ENCODE results near the gene GORASP1. TPM values are rescaled to one million over a fixed set of nuclear protein-coding genes. Genes with fewer than 3 reads are reported as not detected.

GORASP1 gene
- polyA plus RNA-seq, 2 donors: 30.9 to 32.0 TPM

GRCh38 chr3:39098473-39099000, 8.9 kb downstream of the GORASP1 start:
- 90 to 91% methylated on average over 8 of the region's 8 CpGs for WGBS, 2 donors
- Histone ChIP-seq H3K4me3 (ENCODE audit: low read depth in 1 of 2, low read length in 2 of 2) (no peak overlapping the region), H3K27me3 (ENCODE audit: control insufficient read depth in 1 of 2, insufficient read depth in 2 of 2, low read length in 2 of 2) (no peaks in the 10 kb centered on the region)

GRCh38 chr3:39097716-39098472, 9.5 kb downstream of the GORASP1 start:
- H3K4me3 ChIP-seq (ENCODE audit: low read depth in 1 of 2, low read length in 2 of 2): no peak overlapping the region
- H3K27ac ChIP-seq (ENCODE audit: low read depth in 2 of 2, low read length in 1 of 2): no peak overlapping the region
- H3K27me3 ChIP-seq (ENCODE audit: control insufficient read depth in 1 of 2, insufficient read depth in 2 of 2, low read length in 2 of 2): no peaks in the 10 kb centered on the region
- H3K4me1 ChIP-seq (ENCODE audit: control insufficient read depth in 2 of 2, insufficient read depth in 2 of 2, low read length in 1 of 2): peaks cover 0 to under 1% of the 10 kb centered on the region in 2 donors
- 86 to 88% methylated on average over 8 of the region's 8 CpGs for WGBS, 2 donors
- H3K36me3 ChIP-seq (ENCODE audit: control insufficient read depth in 2 of 2, insufficient read depth in 2 of 2, low read length in 1 of 2): peaks cover 23 to 50% of the 10 kb centered on the region in 2 donors
- no peaks in the 10 kb centered on the region for H3K9me3 ChIP-seq (ENCODE audit: control insufficient read depth in 2 of 2, insufficient read depth in 1 of 2, low read depth in 1 of 2, low read length in 1 of 2)

More at GRCh38 chr3:39098473-39099000, 8.9 kb downstream of the GORASP1 start:
- Histone ChIP-seq H3K4me1 (ENCODE audit: control insufficient read depth in 2 of 2, insufficient read depth in 2 of 2, low read length in 1 of 2) (peaks cover 0 to 4% of the 10 kb centered on the region in 2 donors), H3K27ac (ENCODE audit: low read depth in 2 of 2, low read length in 1 of 2) (no peak overlapping the region), H3K36me3 (ENCODE audit: control insufficient read depth in 2 of 2, insufficient read depth in 2 of 2, low read length in 1 of 2) (peaks cover 23 to 46% of the 10 kb centered on the region in 2 donors), H3K9me3 (ENCODE audit: control insufficient read depth in 2 of 2, insufficient read depth in 1 of 2, low read depth in 1 of 2, low read length in 1 of 2) (no peaks in the 10 kb centered on the region)

GRCh38 chr3:39096775-39097174, 10.7 kb downstream of the GORASP1 start:
- Histone ChIP-seq H3K27me3 (ENCODE audit: control insufficient read depth in 1 of 2, insufficient read depth in 2 of 2, low read length in 2 of 2) (no peaks in the 10 kb centered on the region), H3K4me1 (ENCODE audit: control insufficient read depth in 2 of 2, insufficient read depth in 2 of 2, low read length in 1 of 2) (no peaks in the 10 kb centered on the region), H3K36me3 (ENCODE audit: control insufficient read depth in 2 of 2, insufficient read depth in 2 of 2, low read length in 1 of 2) (peaks cover 23 to 51% of the 10 kb centered on the region in 2 donors), H3K27ac (ENCODE audit: low read depth in 2 of 2, low read length in 1 of 2) (no peak overlapping the region), H3K4me3 (ENCODE audit: low read depth in 1 of 2, low read length in 2 of 2) (no peak overlapping the region), H3K9me3 (ENCODE audit: control insufficient read depth in 2 of 2, insufficient read depth in 1 of 2, low read depth in 1 of 2, low read length in 1 of 2) (no peaks in the 10 kb centered on the region)
- WGBS, 2 donors: 37 to 47% methylated on average over 3 of the region's 3 CpGs

GRCh38 chr3:39095778-39096177, 11.6 kb downstream of the GORASP1 start:
- no peak overlapping the region for H3K4me3 ChIP-seq (ENCODE audit: low read depth in 1 of 2, low read length in 2 of 2)
- WGBS, 2 donors: 71 to 75% methylated on average over 3 of the region's 3 CpGs
- no peaks in the 10 kb centered on the region for H3K4me1 ChIP-seq (ENCODE audit: control insufficient read depth in 2 of 2, insufficient read depth in 2 of 2, low read length in 1 of 2)
- H3K9me3 ChIP-seq (ENCODE audit: control insufficient read depth in 2 of 2, insufficient read depth in 1 of 2, low read depth in 1 of 2, low read length in 1 of 2): no peaks in the 10 kb centered on the region
- H3K36me3 ChIP-seq (ENCODE audit: control insufficient read depth in 2 of 2, insufficient read depth in 2 of 2, low read length in 1 of 2): peaks cover 23 to 51% of the 10 kb centered on the region in 2 donors
- H3K27ac ChIP-seq (ENCODE audit: low read depth in 2 of 2, low read length in 1 of 2): no peak overlapping the region
- H3K27me3 ChIP-seq (ENCODE audit: control insufficient read depth in 1 of 2, insufficient read depth in 2 of 2, low read length in 2 of 2): no peaks in the 10 kb centered on the region

- 85% methylated on average over 7 of the region's 7 CpGs for WGBS, 2 donors
- H3K27me3 ChIP-seq (ENCODE audit: control insufficient read depth in 1 of 2, insufficient read depth in 2 of 2, low read length in 2 of 2): no peaks in the 10 kb centered on the region
- no peaks in the 10 kb centered on the region for H3K9me3 ChIP-seq (ENCODE audit: control insufficient read depth in 2 of 2, insufficient read depth in 1 of 2, low read depth in 1 of 2, low read length in 1 of 2)
- H3K27ac ChIP-seq (ENCODE audit: low read depth in 2 of 2, low read length in 1 of 2): no peak overlapping the region
- peaks cover 23 to 49% of the 10 kb centered on the region in 2 donors for H3K36me3 ChIP-seq (ENCODE audit: control insufficient read depth in 2 of 2, insufficient read depth in 2 of 2, low read length in 1 of 2)
- H3K4me1 ChIP-seq (ENCODE audit: control insufficient read depth in 2 of 2, insufficient read depth in 2 of 2, low read length in 1 of 2): no peaks in the 10 kb centered on the region
- H3K4me3 ChIP-seq (ENCODE audit: low read depth in 1 of 2, low read length in 2 of 2): no peak overlapping the region
Measured at GRCh38 chr3:39094851-39095677, 12.4 kb downstream of the GORASP1 start.

- whole genome bisulfite sequencing, 2 donors: 84 to 89% methylated on average over 2 of the region's 2 CpGs
- Histone ChIP-seq H3K27me3 (ENCODE audit: control insufficient read depth in 1 of 2, insufficient read depth in 2 of 2, low read length in 2 of 2) (no peaks in the 10 kb centered on the region), H3K36me3 (ENCODE audit: control insufficient read depth in 2 of 2, insufficient read depth in 2 of 2, low read length in 1 of 2) (peaks cover 7 to 25% of the 10 kb centered on the region in 2 donors), H3K4me3 (ENCODE audit: low read depth in 1 of 2, low read length in 2 of 2) (no peak overlapping the region), H3K27ac (ENCODE audit: low read depth in 2 of 2, low read length in 1 of 2) (no peak overlapping the region), H3K4me1 (ENCODE audit: control insufficient read depth in 2 of 2, insufficient read depth in 2 of 2, low read length in 1 of 2) (no peaks in the 10 kb centered on the region), H3K9me3 (ENCODE audit: control insufficient read depth in 2 of 2, insufficient read depth in 1 of 2, low read depth in 1 of 2, low read length in 1 of 2) (no peaks in the 10 kb centered on the region)
Measured at GRCh38 chr3:39090922-39091321, 16.5 kb downstream of the GORASP1 start.

- no peak overlapping the region for H3K4me3 ChIP-seq (ENCODE audit: low read depth in 1 of 2, low read length in 2 of 2)
- whole genome bisulfite sequencing, 2 donors: 79 to 80% methylated on average over 3 of the region's 3 CpGs
- H3K4me1 ChIP-seq (ENCODE audit: control insufficient read depth in 2 of 2, insufficient read depth in 2 of 2, low read length in 1 of 2): no peaks in the 10 kb centered on the region
- no peaks in the 10 kb centered on the region for H3K27me3 ChIP-seq (ENCODE audit: control insufficient read depth in 1 of 2, insufficient read depth in 2 of 2, low read length in 2 of 2)
- H3K9me3 ChIP-seq (ENCODE audit: control insufficient read depth in 2 of 2, insufficient read depth in 1 of 2, low read depth in 1 of 2, low read length in 1 of 2): no peaks in the 10 kb centered on the region
- H3K36me3 ChIP-seq (ENCODE audit: control insufficient read depth in 2 of 2, insufficient read depth in 2 of 2, low read length in 1 of 2): peaks cover 9 to 18% of the 10 kb centered on the region in 2 donors
- H3K27ac ChIP-seq (ENCODE audit: low read depth in 2 of 2, low read length in 1 of 2): no peak overlapping the region
Measured at GRCh38 chr3:39088889-39089288, 18.5 kb downstream of the GORASP1 start.

- H3K36me3 ChIP-seq (ENCODE audit: control insufficient read depth in 2 of 2, insufficient read depth in 2 of 2, low read length in 1 of 2): peaks cover 9 to 18% of the 10 kb centered on the region in 2 donors
- H3K4me1 ChIP-seq (ENCODE audit: control insufficient read depth in 2 of 2, insufficient read depth in 2 of 2, low read length in 1 of 2): no peaks in the 10 kb centered on the region
- no peak overlapping the region for H3K27ac ChIP-seq (ENCODE audit: low read depth in 2 of 2, low read length in 1 of 2)
- 93 to 94% methylated on average over 3 of the region's 3 CpGs for WGBS, 2 donors
- no peak overlapping the region for H3K4me3 ChIP-seq (ENCODE audit: low read depth in 1 of 2, low read length in 2 of 2)
- no peaks in the 10 kb centered on the region for H3K27me3 ChIP-seq (ENCODE audit: control insufficient read depth in 1 of 2, insufficient read depth in 2 of 2, low read length in 2 of 2)
- H3K9me3 ChIP-seq (ENCODE audit: control insufficient read depth in 2 of 2, insufficient read depth in 1 of 2, low read depth in 1 of 2, low read length in 1 of 2): no peaks in the 10 kb centered on the region
Measured at GRCh38 chr3:39088456-39088855, 19.0 kb downstream of the GORASP1 start.

- no peaks in the 10 kb centered on the region for H3K9me3 ChIP-seq (ENCODE audit: control insufficient read depth in 2 of 2, insufficient read depth in 1 of 2, low read depth in 1 of 2, low read length in 1 of 2)
- H3K36me3 ChIP-seq (ENCODE audit: control insufficient read depth in 2 of 2, insufficient read depth in 2 of 2, low read length in 1 of 2): peaks cover 11 to 17% of the 10 kb centered on the region in 2 donors
- H3K4me1 ChIP-seq (ENCODE audit: control insufficient read depth in 2 of 2, insufficient read depth in 2 of 2, low read length in 1 of 2): no peaks in the 10 kb centered on the region
- H3K27me3 ChIP-seq (ENCODE audit: control insufficient read depth in 1 of 2, insufficient read depth in 2 of 2, low read length in 2 of 2): no peaks in the 10 kb centered on the region
- WGBS, 2 donors: 84 to 87% methylated on average over 4 of the region's 4 CpGs
- no peak overlapping the region for H3K27ac ChIP-seq (ENCODE audit: low read depth in 2 of 2, low read length in 1 of 2)
- no peak overlapping the region for H3K4me3 ChIP-seq (ENCODE audit: low read depth in 1 of 2, low read length in 2 of 2)
Measured at GRCh38 chr3:39086144-39086543, 21.3 kb downstream of the GORASP1 start.
